H1 (cell line): ENCODE data around the gene PDZRN3. TPM values are rescaled to one million over a fixed set of nuclear protein-coding genes. Genes with fewer than 3 reads are reported as not detected.

ENCODE experiments used
- CTCF ChIA-PET: fragments of 300-600 bp; sonication (Branson Sonifier 250); formaldehyde crosslinking; loops from one replicate; lab custom pipeline; 2021; ENCODE audit not compliant: partially characterized antibody; lab: Charles Lee
- POLR2A ChIA-PET: fragments of 300-600 bp; sonication (Branson Sonifier 250); formaldehyde crosslinking; loops from one replicate; lab custom pipeline; 2021; ENCODE audit warnings: inconsistent platforms; ENCODE audit not compliant: partially characterized antibody; lab: Charles Lee
- DNase-seq, 2 experiments: peaks; one replicate each; pipeline versions ENCODE4 v3.0.0 to v3.0.0-alpha.2; 2010 to 2022; ENCODE audit warnings: low spot score in 2 of 2, low read depth in 1 of 2, mixed read lengths in 1 of 2
- FAIRE-seq: peaks from 2 replicates; lab custom pipeline; 2011; peaks lifted over from hg19 to GRCh38; lab: Jason Lieb, UNC
- H2AFZ ChIP-seq: 2 replicates; pipeline ENCODE4 v1.8.1; 2012; ENCODE audit warnings: low read length, inconsistent platforms
- H2AK5ac ChIP-seq: 2 replicates; pipeline ENCODE4 v1.6.1; 2013; ENCODE audit warnings: low read depth, low read length
- H2BK120ac ChIP-seq: replicated peaks from 2 replicates; pipeline ENCODE3; 2013; ENCODE audit warnings: low read depth, low read length, inconsistent platforms
- H2BK12ac ChIP-seq: 2 replicates; pipeline ENCODE4 v1.6.1; 2013; ENCODE audit warnings: low read depth, low read length
- H2BK15ac ChIP-seq: 2 replicates; pipeline ENCODE4 v1.6.1; 2013; ENCODE audit warnings: low read length
- H2BK20ac ChIP-seq: 2 replicates; pipeline ENCODE4 v1.6.1; 2013; ENCODE audit warnings: low read length
- H2BK5ac ChIP-seq: 2 replicates; pipeline ENCODE4 v1.6.1; 2013; ENCODE audit warnings: low read depth, low read length
- H3K14ac ChIP-seq: 2 replicates; pipeline ENCODE4 v1.6.1; 2013; ENCODE audit warnings: inconsistent platforms; ENCODE audit not compliant: insufficient read length
- H3K18ac ChIP-seq: 2 replicates; pipeline ENCODE4 v1.6.1; 2013; ENCODE audit warnings: low read length; ENCODE audit errors: extremely low read depth
- H3K23ac ChIP-seq: 2 replicates; pipeline ENCODE4 v1.6.1; 2013; ENCODE audit warnings: inconsistent platforms; ENCODE audit not compliant: insufficient read length
- H3K23me2 ChIP-seq: 2 replicates; pipeline ENCODE4 v1.6.1; 2013; ENCODE audit warnings: low read depth, low read length
- H3K27ac ChIP-seq: 2 replicates; pipeline ENCODE4 v1.6.1; 2011; ENCODE audit warnings: low read depth, low read length, inconsistent platforms
- H3K27me3 ChIP-seq, 4 experiments: replicated peaks in 1 of 4; 1 replicate in 1 of 4; 2 replicates in 3 of 4; pipeline versions ENCODE4 v1.6.1 to v1.8.1; 2011 to 2013; ENCODE audit warnings: low read length in 3 of 4, mild to moderate bottlenecking in 3 of 4, inconsistent platforms in 2 of 4, mixed read lengths in 2 of 4, moderate library complexity in 1 of 4; ENCODE audit not compliant: control insufficient read depth in 3 of 4, insufficient read depth in 3 of 4; ENCODE audit errors: extremely low read depth in 1 of 4
- H3K36me3 ChIP-seq, 4 experiments: 2 replicates each; pipeline versions ENCODE4 v1.6.1 to v1.8.1; 2011 to 2013; ENCODE audit warnings: mild to moderate bottlenecking in 4 of 4, low read length in 3 of 4, moderate library complexity in 2 of 4, control low read depth in 1 of 4, inconsistent platforms in 1 of 4; ENCODE audit not compliant: insufficient read depth in 4 of 4, control insufficient read depth in 2 of 4
- H3K4ac ChIP-seq: replicated peaks from 2 replicates; pipeline ENCODE3; 2013; ENCODE audit warnings: low read length, low read depth, mixed read lengths, inconsistent platforms; ENCODE audit not compliant: insufficient read length
- H3K4me1 ChIP-seq, 4 experiments: replicated peaks in 1 of 4; 1 replicate in 1 of 4; 2 replicates in 3 of 4; pipeline versions ENCODE4 v1.6.1 to v1.8.1; 2011 to 2013; ENCODE audit warnings: low read length in 3 of 4, inconsistent platforms in 2 of 4, mixed read lengths in 1 of 4; ENCODE audit not compliant: insufficient read depth in 4 of 4, control insufficient read depth in 3 of 4
- H3K4me2 ChIP-seq, 2 experiments: 2 replicates each; pipeline versions ENCODE4 v1.6.1 to v1.8.1; 2011 to 2013; ENCODE audit warnings: low read depth in 2 of 2, low read length in 2 of 2, control low read depth in 1 of 2, inconsistent platforms in 1 of 2, mild to moderate bottlenecking in 1 of 2; ENCODE audit not compliant: insufficient read depth in 1 of 2
- H3K4me3 ChIP-seq, 4 experiments: fragments of 200-600, 300-600 bp in 1 of 4; sonication (generic), shearing (Covaris generic), sonication (Bioruptor Twin) in 1 of 4; 2 replicates each; pipeline versions ENCODE4 v1.5.1 to v1.8.1; 2011 to 2016; ENCODE audit warnings: low read length in 4 of 4, low read depth in 3 of 4, control low read depth in 2 of 4, inconsistent platforms in 2 of 4, mild to moderate bottlenecking in 2 of 4, mixed read lengths in 1 of 4, moderate library complexity in 1 of 4; ENCODE audit not compliant: insufficient read depth in 2 of 4; ENCODE audit errors: extremely low read depth in 1 of 4
- H3K56ac ChIP-seq: replicated peaks from 2 replicates; pipeline ENCODE3; 2013; ENCODE audit warnings: low read depth, mild to moderate bottlenecking, mixed read lengths, low read length, inconsistent platforms; ENCODE audit not compliant: insufficient read length
- H3K79me1 ChIP-seq: 2 replicates; pipeline ENCODE4 v1.6.1; 2013; ENCODE audit warnings: low read depth, low read length, control low read depth
- H3K79me2 ChIP-seq, 2 experiments: 2 replicates each; pipeline versions ENCODE4 v1.6.1 to v1.8.1; 2012 to 2013; ENCODE audit warnings: low read length in 2 of 2, mild to moderate bottlenecking in 2 of 2, inconsistent platforms in 1 of 2; ENCODE audit not compliant: insufficient read depth in 2 of 2, control insufficient read depth in 1 of 2
- H3K9ac ChIP-seq, 4 experiments: replicated peaks in 1 of 4; 1 replicate in 1 of 4; 2 replicates in 3 of 4; pipeline versions ENCODE4 v1.6.1 to v1.8.1; 2011 to 2013; ENCODE audit warnings: low read depth in 3 of 4, low read length in 3 of 4, control low read depth in 2 of 4, mild to moderate bottlenecking in 2 of 4, moderate library complexity in 2 of 4, inconsistent platforms in 1 of 4; ENCODE audit errors: extremely low read depth in 1 of 4
- H3K9me3 ChIP-seq, 2 experiments: 2 replicates each; pipeline versions ENCODE4 v1.6.1 to v1.8.1; 2012 to 2013; ENCODE audit warnings: mild to moderate bottlenecking in 2 of 2, moderate library complexity in 2 of 2, control low read depth in 1 of 2, inconsistent platforms in 1 of 2, low read depth in 1 of 2, low read length in 1 of 2, mixed read lengths in 1 of 2; ENCODE audit not compliant: insufficient read depth in 2 of 2
- H4K20me1 ChIP-seq, 2 experiments: replicated peaks in 1 of 2; 2 replicates each; pipeline versions ENCODE3 to v1.8.1; 2011 to 2013; ENCODE audit warnings: inconsistent platforms in 2 of 2, low read length in 2 of 2, mild to moderate bottlenecking in 1 of 2; ENCODE audit not compliant: insufficient read depth in 2 of 2, control insufficient read depth in 1 of 2
- H4K5ac ChIP-seq: 2 replicates; pipeline ENCODE4 v1.6.1; 2013; ENCODE audit warnings: low read length, low read depth, mixed read lengths, inconsistent platforms; ENCODE audit not compliant: insufficient read length
- H4K8ac ChIP-seq: 2 replicates; pipeline ENCODE4 v1.8.0; 2013; ENCODE audit warnings: mild to moderate bottlenecking, moderate library complexity, low read length, inconsistent platforms; ENCODE audit not compliant: insufficient read depth; ENCODE audit errors: extremely low read depth
- H4K91ac ChIP-seq: replicated peaks from 2 replicates; pipeline ENCODE3; 2013; ENCODE audit warnings: low read length, mixed read lengths, inconsistent platforms; ENCODE audit not compliant: insufficient read length
- CTCF ChIP-seq, 3 experiments: IDR thresholded peaks; 1 replicate in 2 of 3; 2 replicates in 1 of 3; pipeline versions ENCODE4 v1.5.1 to v1.6.1; 2011; ENCODE audit warnings: low read length in 3 of 3, mild to moderate bottlenecking in 3 of 3, inconsistent platforms in 2 of 3, low read depth in 1 of 3, moderate library complexity in 1 of 3; ENCODE audit not compliant: insufficient read depth in 1 of 3; ENCODE audit errors: control extremely low read depth in 1 of 3
- KDM1A ChIP-seq: fragments of 200-600, 300-600 bp; sonication (generic); IDR thresholded peaks from 2 replicates; pipeline ENCODE4 v1.7.1; 2016; ENCODE audit warnings: mild to moderate bottlenecking, low read length, borderline replicate concordance
- SRF ChIP-seq: IDR thresholded peaks from 2 replicates; pipeline ENCODE4 v1.6.1; 2011; ENCODE audit warnings: mild to moderate bottlenecking, low read depth, low read length, moderate library complexity
- WGBS, 2 experiments: shearing (Covaris generic) in 1 of 2; methylation state at CpG; one replicate each; pipeline versions ENCODE4 v1.1.6 to v1.1.7; 2013 to 2015; ENCODE audit warnings: low lambda C conversion rate in 2 of 2, mixed read lengths in 2 of 2, inconsistent platforms in 1 of 2, low coverage in 1 of 2, missing lambda C conversion rate in 1 of 2; ENCODE audit not compliant: insufficient replicate concordance in 2 of 2, insufficient coverage in 1 of 2, insufficient read length in 1 of 2; ENCODE audit errors: extremely low coverage in 1 of 2, missing lambda C conversion rate in 1 of 2; 5-methylcytosine and 5-hydroxymethylcytosine counted together
- polyA plus RNA-seq, 7 experiments: library from polyadenylated mRNA; depleted of rRNA in 3 of 7; stranded (reverse) in 5 of 7; unstranded in 2 of 7; fragments of >200 nt in 5 of 7; fragments of 200-250 nt in 2 of 7; gene quantifications; 1 replicate in 5 of 7; 2 replicates in 1 of 7; 4 replicates in 1 of 7; pipeline versions ENCODE4 v1.2.1 to v1.2.3, GENCODE V29; 2011 to 2013; ENCODE audit warnings: missing spikeins in 2 of 7, mixed read lengths in 2 of 7
- total RNA-seq: library from RNA; stranded (reverse); fragmentation: NEBNext Ultra II Directional; extraction: Animal tissue kit (Norgen Biotek cat#: 25700); gene quantifications from 2 replicates; pipeline ENCODE4 v1.2.1, GENCODE V29; 2021

PDZRN3 gene
- total and polyA plus RNA-seq, 2 of the 8 experiments (the other 6 are each of a cell fraction or from before 2014, with no cell fraction given), result 4.2 to 20.5 TPM

- Histone ChIP-seq H3K4me3 (no peak overlapping the region), H3K79me1 (no peaks in the 10 kb centered on the region), H3K18ac (no peak overlapping the region), H2AFZ (no peak overlapping the region), H3K23me2 (no peaks in the 10 kb centered on the region), H3K9me3 (no peaks in the 10 kb centered on the region), H4K20me1 (no peaks in the 10 kb centered on the region), H4K5ac (no peak overlapping the region), H2BK12ac (no peak overlapping the region), H3K23ac (no peak overlapping the region), H3K4me1 (no peaks in the 10 kb centered on the region), H4K8ac (no peak overlapping the region), H3K4ac (no peak overlapping the region), H3K9ac (no peak overlapping the region), H3K36me3 (no peaks in the 10 kb centered on the region), H3K27ac (no peak overlapping the region), H3K79me2 (no peaks in the 10 kb centered on the region), H3K56ac (no peak overlapping the region), H2BK15ac (no peak overlapping the region), H2BK120ac (no peak overlapping the region), H3K27me3 (no peaks in the 10 kb centered on the region), H2BK20ac (no peak overlapping the region), H3K14ac (no peak overlapping the region), H4K91ac (no peak overlapping the region), H3K4me2 (no peak overlapping the region), H2AK5ac (no peak overlapping the region), H2BK5ac (no peak overlapping the region)
- DNase-seq (no peak), FAIRE-seq (no peak)
- 78% methylated on average over 9 of the region's 9 CpGs; no CpG with 5 or more reads in 1 of the 2 experiments for WGBS, 2 experiments
- ChIA-PET CTCF (interaction anchor here (1.3 kb wide), 1 partner anchor 10 kb away, joined by 5 read pairs; no protein-coding TSS in a partner anchor), POLR2A (no interaction called here)
- TF ChIP-seq CTCF (IDR thresholded peaks at IDR 0.05; ENCODE audit: control extremely low read depth in 1 of 3, insufficient read depth in 1 of 3, low read depth in 1 of 3, low read length in 3 of 3) (no peak), KDM1A (peak; percentile 38; the same call in 1 of the 2 replicates), SRF (no peak)
These were observed 273.2 kb downstream of the PDZRN3 start for GRCh38 chr3:73351423-73352071.
